H7 (cell line): ENCODE data around the gene PRKN. TPM values are rescaled to one million over a fixed set of nuclear protein-coding genes. Genes with fewer than 3 reads are reported as not detected.

ENCODE experiments used
- DNase-seq: peaks from one replicate; pipeline ENCODE4 v3.0.0; 2012
- H3K27me3 ChIP-seq: 2 replicates; pipeline ENCODE4 v1.6.0; 2011; ENCODE audit warnings: mild to moderate bottlenecking, low read length; ENCODE audit not compliant: control insufficient read depth, insufficient read depth
- H3K36me3 ChIP-seq: replicated peaks from 2 replicates; pipeline ENCODE4 v1.5.1; 2011; ENCODE audit warnings: low read length; ENCODE audit not compliant: control insufficient read depth, insufficient read depth
- H3K4me3 ChIP-seq: 2 replicates; pipeline ENCODE4 v1.5.1; 2011; ENCODE audit warnings: low read depth, mild to moderate bottlenecking, control low read depth, low read length, moderate library complexity; ENCODE audit not compliant: insufficient read depth
- total RNA-seq: library from RNA; depleted of rRNA; stranded (reverse); fragments of >200 nt; shearing (Covaris generic); gene quantifications from 2 replicates; pipeline ENCODE4 v1.2.3, GENCODE V29; 2014

The PRKN gene
- total RNA-seq, 1 experiment from 2014 or later, result 0.90 TPM

DNA sequence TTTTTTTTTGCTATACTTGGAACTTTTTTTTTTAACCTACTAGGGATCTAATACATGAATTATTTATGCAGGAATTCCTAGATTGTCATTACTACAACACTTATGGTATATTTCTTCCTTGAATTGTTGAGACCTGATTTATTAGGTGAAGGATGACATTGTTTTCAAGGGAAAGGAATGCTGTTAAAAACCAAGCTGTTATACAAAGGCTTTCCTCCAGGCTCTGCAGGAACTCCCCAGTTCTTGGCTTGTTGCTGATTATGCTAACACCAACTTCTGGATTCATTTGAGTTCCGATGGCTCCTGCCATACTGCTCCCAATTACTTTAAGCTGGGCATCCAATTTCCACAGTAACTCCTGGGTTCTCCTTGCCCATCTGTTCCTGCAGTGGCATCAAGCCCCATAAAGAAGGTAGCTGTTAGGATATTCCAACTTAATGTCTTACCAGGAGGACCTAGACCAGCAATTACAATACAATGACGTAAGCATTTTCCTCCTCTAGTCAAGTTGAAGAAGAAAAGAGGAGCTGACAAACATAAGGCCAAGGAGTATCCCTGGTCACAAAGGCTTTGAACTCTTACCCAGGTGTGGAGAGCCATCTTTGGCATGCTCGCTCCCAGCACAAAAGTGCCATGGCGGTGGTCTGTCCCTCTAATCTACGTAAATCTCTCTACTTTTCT is 1237.8 kb downstream of the PRKN start:
- Histone ChIP-seq H3K36me3 (no peaks in the 10 kb centered on the region), H3K4me3 (no peak overlapping the region), H3K27me3 (no peaks in the 10 kb centered on the region)
- no peak for DNase-seq

DNA sequence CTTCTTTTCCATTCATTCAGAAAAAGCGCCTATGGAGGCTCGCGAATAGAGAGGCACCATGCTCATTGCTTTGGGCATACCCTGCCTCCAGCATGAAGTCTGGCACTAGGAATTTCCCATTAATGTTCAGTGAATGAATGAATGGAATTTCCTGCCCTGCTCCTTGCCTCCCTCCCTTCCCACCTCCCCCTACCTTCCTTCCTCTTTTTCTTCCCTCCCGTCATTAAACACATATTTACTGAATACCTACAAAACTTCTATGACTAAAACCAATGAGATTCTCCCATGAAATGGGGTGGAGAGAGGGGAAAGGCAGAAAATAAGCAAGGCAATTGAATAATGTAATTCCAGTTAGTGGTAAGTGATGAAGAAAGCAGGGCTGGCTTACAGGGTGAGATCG is 1239.9 kb downstream of the PRKN start:
- no peak overlapping the region for H3K4me3 ChIP-seq
- no peaks in the 10 kb centered on the region for H3K27me3 ChIP-seq
- no peaks in the 10 kb centered on the region for H3K36me3 ChIP-seq
- no peak for DNase-seq

DNA sequence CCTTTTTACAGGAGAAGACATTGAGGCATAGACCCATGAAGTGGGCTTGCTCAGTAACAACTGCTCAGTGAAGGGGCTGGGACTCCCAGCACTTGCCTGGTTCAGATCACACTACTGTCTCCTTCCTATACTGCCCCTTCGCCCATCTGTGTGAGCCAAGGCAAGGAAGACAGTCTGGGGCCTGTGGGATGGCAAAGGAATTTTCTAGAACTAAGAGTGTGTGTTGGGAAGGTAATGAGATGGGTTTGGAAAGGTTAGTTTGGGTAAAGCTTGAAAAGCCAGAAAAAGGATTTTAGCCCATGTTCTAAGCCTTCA is 1240.4 kb downstream of the PRKN start:
- H3K4me3 ChIP-seq, result no peak overlapping the region
- H3K27me3 ChIP-seq, result no peaks in the 10 kb centered on the region
- DNase-seq, result no peak
- H3K36me3 ChIP-seq, result no peaks in the 10 kb centered on the region

DNA sequence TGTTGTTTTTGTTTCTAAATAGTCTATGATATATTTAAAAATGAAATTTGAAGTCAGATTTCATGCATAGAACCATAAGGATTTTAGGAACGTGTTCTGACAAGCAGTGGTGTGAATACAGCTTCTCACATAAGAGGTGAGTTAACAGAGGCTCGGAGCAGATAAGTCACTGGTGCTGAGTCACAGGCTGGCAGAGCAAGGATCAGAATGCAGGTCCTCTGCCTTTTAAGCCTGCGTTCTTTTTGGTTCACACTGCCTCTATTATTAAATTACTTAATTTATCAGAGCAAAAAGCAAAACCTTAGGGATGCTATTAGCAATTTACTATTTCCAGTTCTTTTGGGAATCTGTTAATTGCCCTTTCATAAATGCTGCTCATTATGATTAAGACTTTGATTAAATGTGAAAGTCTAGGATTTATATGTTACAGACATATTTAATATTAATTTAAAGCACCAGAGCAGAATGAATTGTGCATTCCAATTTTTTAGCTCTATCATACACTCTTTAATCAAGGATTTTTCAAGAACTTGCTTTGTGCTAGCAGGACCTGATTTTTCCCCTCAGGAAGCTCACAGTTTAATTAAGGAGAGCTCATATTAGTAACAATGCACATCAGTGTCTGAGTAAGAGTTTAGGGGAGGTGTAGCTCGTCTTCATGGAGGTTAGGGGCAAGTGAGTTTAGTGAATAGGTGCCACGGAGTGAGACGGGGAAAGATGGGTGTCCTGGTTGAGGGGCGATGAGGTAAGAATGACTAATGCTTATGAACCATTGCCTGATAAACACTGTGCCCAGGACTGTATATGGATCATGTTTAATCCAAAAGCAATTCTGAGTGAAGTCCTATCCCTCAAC is 1241.0 kb downstream of the PRKN start:
- Histone ChIP-seq H3K27me3 (no peaks in the 10 kb centered on the region), H3K4me3 (no peak overlapping the region), H3K36me3 (no peaks in the 10 kb centered on the region)
- DNase-seq, result no peak

DNA sequence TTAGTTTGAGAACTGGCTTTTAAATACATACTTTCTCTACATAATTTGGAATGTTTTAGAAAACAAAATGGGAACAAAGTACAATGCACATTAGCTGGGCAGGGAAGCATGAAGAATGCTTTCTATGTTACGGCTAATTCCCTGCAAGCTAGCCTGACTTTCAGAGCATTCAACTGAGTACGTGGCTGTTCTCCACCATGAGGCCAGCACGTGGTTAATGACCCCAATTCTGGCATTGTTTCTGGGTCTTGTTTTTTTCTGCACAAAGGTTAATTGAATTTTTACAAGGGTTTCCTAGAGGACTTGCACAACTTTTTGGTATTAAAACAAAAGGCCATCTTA is 1245.1 kb downstream of the PRKN start:
- no peaks in the 10 kb centered on the region for H3K27me3 ChIP-seq
- DNase-seq, result no peak
- no peaks in the 10 kb centered on the region for H3K36me3 ChIP-seq
- H3K4me3 ChIP-seq, result no peak overlapping the region

DNA sequence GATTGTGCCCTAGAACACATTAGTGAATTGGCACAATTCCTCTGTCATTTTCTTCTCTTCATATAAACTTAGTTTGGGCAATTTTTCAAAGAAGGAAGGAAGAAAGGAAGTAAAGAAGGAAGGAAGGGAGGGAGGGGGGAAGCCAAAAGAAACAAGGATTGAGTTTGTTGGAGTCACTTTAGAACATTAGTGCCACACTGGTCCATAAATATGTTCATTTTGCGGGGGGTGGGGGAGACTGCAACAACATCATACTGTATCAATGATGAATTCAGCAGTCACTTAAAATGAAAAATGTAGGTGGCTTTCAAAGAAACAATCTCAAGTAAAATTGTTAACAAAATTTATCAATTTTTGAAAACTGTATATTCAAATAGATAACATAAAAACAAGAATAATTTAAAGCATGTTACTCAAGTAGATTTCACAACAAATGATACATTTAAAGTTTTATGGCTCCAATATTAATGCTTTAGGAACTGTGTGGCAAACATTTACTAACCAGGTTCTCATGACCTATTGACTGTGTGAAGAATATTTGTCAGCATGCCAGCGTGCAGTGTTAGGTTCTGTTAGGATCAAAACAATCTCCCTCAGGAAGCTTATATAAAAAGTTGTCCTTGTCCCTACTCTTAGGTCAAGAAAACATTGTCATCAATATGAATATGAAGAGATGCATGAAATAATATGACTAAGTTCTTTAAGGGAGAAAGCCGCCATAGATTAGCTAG is 1245.6 kb downstream of the PRKN start:
- DNase-seq, result no peak
- H3K4me3 ChIP-seq, result no peak overlapping the region
- no peaks in the 10 kb centered on the region for H3K36me3 ChIP-seq
- H3K27me3 ChIP-seq, result no peaks in the 10 kb centered on the region

DNA sequence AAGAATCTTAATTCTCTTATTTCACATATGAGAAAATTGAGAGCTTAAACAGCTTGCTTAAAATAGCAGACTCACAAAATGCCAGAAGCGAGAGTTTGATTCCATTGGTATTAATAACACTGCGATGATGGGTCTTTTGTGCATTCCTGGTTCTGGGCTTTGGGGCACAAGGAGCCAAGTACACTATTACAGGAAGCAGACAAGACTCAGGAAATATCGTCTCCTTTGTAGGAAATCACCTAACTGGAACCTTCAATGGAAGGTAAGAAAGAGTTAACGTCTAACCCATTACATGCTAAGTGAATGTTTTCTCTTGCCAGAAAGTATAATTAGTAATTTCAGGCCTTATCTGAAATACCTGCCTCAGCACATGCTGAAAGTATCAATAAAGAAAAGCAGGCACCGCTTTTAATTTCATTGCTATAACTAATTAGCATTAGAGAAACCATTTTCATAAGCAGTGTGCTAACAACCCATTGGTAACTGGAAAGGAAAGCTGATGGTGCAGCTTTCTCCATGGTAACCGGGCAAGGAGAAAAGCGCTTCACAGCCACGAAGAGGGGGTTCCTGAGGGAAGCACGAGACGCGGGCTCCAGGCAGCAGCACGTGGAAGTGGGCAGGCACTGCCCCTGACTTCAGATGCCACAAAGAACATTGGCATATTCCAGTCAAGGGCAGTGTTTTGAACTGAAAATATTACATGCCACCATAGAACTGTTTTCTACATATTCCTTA is 1247.0 kb downstream of the PRKN start:
- DNase-seq, result no peak
- Histone ChIP-seq H3K4me3 (no peak overlapping the region), H3K27me3 (no peaks in the 10 kb centered on the region), H3K36me3 (no peaks in the 10 kb centered on the region)

DNA sequence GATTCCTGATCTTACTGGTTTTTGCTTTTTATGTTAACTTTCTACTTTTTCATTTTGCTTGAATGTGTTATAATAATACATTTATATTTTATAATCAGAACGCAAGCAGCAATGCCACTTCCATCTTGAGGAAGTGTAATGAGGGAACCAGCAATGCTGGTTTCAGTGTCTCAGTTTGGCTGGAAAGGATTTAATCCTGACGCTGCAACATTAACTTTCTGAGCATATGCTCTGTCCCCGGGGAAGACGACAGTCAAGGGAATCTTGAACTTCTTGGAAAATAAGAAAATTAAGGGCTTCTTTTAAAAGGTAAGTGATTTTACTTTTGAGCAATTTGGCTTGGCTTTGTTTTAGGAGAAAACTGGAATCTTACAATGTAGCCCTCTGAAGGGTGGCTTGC is 1248.2 kb downstream of the PRKN start:
- Histone ChIP-seq H3K4me3 (no peak overlapping the region), H3K36me3 (no peaks in the 10 kb centered on the region), H3K27me3 (no peaks in the 10 kb centered on the region)
- no peak for DNase-seq

DNA sequence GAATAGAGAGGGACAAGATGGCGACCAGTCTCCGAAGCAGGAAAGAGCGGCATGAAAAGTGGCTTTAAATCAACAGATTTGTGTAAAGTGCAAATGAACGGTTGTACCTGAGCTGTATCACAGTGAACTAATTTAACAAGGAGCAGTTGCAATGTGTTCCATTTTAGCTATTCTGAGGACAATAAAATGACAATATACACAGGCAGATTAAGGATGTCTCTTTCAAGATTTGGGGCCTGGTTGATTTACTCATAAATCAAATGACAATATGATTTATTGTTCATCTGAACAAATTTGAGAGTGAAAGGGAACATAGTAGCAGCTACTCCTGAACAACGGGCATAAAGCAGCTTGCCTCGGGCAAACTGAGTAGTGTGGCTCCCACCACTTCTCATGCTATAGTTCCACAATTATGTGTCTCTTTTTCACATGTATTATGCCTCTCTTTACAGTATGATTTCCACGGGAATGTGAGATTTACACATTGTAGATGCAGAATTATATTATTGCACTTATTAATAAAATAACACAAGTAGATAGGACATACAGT is 1249.6 kb downstream of the PRKN start:
- no peak for DNase-seq
- Histone ChIP-seq H3K4me3 (no peak overlapping the region), H3K36me3 (no peaks in the 10 kb centered on the region), H3K27me3 (no peaks in the 10 kb centered on the region)

DNA sequence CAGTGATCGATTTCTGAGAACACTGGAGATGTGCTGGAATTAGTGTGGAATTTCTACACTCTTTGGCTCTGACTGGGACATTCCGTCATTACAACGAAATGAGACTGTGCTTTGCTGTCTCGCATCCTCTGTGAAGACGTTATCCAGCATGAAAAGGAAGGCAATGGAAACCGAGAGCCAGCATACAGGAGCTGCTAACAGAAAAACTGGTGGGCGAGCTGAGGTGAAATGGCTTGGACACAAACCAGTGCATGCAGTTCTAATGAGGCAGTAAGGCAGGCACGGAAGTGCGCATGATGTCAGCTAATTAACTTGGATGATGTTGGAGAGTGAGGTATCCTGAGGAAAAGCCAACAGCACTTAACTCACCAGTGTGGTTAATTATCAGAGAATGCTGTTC is 1250.9 kb downstream of the PRKN start:
- H3K4me3 ChIP-seq, result no peak overlapping the region
- DNase-seq, result no peak
- no peaks in the 10 kb centered on the region for H3K27me3 ChIP-seq
- H3K36me3 ChIP-seq, result no peaks in the 10 kb centered on the region

DNA sequence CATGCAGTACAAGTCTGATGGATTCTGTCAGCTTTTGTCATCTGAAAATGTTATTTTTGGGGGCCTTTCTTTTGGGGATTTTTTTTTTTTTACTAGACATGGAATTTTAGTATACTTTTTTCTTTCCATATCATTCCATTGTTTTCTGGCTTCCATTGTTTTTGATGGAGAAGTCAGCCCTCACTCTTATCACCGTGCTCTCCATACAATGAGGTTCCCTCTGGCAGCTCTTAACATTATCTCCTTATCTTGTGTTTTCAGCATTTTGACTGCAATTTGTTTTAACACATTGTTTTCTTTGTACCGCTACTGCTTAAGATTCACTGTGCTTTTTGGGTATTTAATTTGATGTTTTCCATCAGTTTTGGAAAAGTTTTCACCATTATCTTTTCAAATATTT is 1262.2 kb downstream of the PRKN start:
- DNase-seq, result no peak
- no peaks in the 10 kb centered on the region for H3K27me3 ChIP-seq

DNA sequence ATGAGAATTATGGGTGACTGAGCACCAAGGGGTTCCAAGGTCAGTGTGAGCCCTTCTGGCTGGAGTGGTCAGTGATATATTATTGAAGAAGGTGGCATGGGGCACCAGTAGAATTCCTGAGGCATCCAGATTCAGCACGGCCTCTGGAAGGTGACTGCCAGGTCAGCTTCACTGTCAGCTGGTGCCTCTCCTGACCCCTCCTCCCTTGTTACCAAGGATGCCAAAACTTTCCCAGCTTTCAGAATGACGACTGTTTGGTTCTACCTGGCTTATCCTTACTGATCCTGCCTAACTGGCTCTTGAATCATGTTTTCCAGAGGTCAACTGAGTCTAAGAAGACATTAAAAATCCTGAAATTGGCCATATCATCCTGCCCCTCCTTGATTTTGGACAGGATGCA is 1264.5 kb downstream of the PRKN start:
- DNase-seq, result no peak

More for the DNA sequence above, 1262.2 kb downstream of the PRKN start:
- H3K4me3 ChIP-seq, result no peak overlapping the region
- H3K36me3 ChIP-seq, result no peaks in the 10 kb centered on the region

DNA sequence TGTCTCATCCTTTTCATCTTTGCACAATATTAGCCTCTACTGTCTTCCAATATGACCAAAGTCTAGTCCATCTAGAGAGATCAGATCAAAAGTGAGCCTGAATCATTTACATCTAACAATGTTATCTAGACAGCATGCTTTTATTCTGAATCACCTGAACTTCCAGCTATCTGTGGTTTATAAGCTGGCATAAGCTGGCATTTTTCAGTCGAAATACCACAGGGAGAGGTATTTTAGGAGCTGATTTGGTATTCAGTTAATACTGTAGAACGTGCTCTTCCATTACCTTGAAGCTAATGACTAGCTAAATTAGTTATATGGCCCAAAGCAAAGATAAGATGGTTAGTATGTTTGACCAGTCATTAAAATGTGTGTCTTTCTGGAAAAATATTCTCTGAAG is 1265.4 kb downstream of the PRKN start:
- H3K36me3 ChIP-seq, result no peaks in the 10 kb centered on the region
- no peak overlapping the region for H3K4me3 ChIP-seq
- no peaks in the 10 kb centered on the region for H3K27me3 ChIP-seq
- no peak for DNase-seq

More for the DNA sequence above, 1264.5 kb downstream of the PRKN start:
- Histone ChIP-seq H3K4me3 (no peak overlapping the region), H3K36me3 (no peaks in the 10 kb centered on the region), H3K27me3 (no peaks in the 10 kb centered on the region)

DNA sequence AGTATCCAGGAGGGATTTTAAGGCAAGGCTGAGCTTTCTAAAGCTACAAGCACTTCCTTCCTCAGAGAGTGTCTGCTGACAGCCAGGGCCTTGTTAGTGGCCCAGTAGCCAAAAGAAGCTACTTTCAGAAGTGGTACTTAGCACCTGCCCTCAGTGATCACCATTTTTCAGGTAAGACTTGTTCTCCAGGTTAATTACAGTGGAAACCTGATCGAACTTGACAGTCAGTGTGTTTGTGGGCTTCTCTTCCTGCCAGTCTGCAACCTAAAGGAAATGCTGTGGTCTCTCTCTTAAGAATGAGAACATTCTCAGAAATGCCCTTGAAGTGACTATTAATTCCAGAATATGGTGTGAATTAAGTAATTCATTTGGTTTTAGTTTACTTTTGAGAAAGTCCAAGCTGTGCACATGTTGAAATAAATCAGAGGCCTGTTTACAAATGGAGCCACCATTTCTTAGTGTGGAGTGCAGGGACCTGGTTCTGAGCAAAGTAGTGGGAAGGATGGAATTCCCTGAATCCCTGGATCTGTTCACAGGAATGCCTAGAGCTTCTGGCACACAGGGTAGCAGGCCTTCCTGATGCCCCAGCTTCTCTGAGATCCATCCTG is 1268.5 kb downstream of the PRKN start:
- no peaks in the 10 kb centered on the region for H3K36me3 ChIP-seq
- DNase-seq, result no peak

More for the DNA sequence above, 1268.5 kb downstream of the PRKN start:
- H3K27me3 ChIP-seq, result no peaks in the 10 kb centered on the region
- H3K4me3 ChIP-seq, result no peak overlapping the region
